H1 (cell line): Measurements from ENCODE around the gene APOL4. TPM values are rescaled to one million over a fixed set of nuclear protein-coding genes. Genes with fewer than 3 reads are reported as not detected.

Experiments
- BACH1 ChIP-seq: IDR thresholded peaks from 2 replicates; pipeline ENCODE4 v1.6.1; 2012; ENCODE audit warnings: low read length, improper control_type of control experiment
- CHD1 ChIP-seq: IDR thresholded peaks from 2 replicates; pipeline ENCODE4 v1.6.1; 2012; ENCODE audit warnings: low read depth, low read length, improper control_type of control experiment
- SP2 ChIP-seq: IDR thresholded peaks from 2 replicates; pipeline ENCODE4 v1.6.1; 2012; ENCODE audit warnings: mild to moderate bottlenecking, low read length, inconsistent platforms
- SUZ12 ChIP-seq: fragments of 200-600 bp; sonication (generic); IDR thresholded peaks from 2 replicates; pipeline ENCODE4 v1.6.1; 2012; ENCODE audit warnings: mild to moderate bottlenecking, inconsistent platforms, low read length, moderate library complexity, mixed read lengths
- polyA plus RNA-seq, 7 experiments: library from polyadenylated mRNA; depleted of rRNA in 3 of 7; stranded (reverse) in 5 of 7; unstranded in 2 of 7; fragments of >200 nt in 5 of 7; fragments of 200-250 nt in 2 of 7; gene quantifications; 1 replicate in 5 of 7; 2 replicates in 1 of 7; 4 replicates in 1 of 7; pipeline versions ENCODE4 v1.2.1 to v1.2.3, GENCODE V29; 2011 to 2013; ENCODE audit warnings: missing spikeins in 2 of 7, mixed read lengths in 2 of 7
- total RNA-seq: library from RNA; stranded (reverse); fragmentation: NEBNext Ultra II Directional; extraction: Animal tissue kit (Norgen Biotek cat#: 25700); gene quantifications from 2 replicates; pipeline ENCODE4 v1.2.1, GENCODE V29; 2021

The APOL4 gene
- total and polyA plus RNA-seq, 2 of the 8 experiments (the other 6 are each of a cell fraction or from before 2014, with no cell fraction given): 0.02 TPM; not detected in 1

DNA sequence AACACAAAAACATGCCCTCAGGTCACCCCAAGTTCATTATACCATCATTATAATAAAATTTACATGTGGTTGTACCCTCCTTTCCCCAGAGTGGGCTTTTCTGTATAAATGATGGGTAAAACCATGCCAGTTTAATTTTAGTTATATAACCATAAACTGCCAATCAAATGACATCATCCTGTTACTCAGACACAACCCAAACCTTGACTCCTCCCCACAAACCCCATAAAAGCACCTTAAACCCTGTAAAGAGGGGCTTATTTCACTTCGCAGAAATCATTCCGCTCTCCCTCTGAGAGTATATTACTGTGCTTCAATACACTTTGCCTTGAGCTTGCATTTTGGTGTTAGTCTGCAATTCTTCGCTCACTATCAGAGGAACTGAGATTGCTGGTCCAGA, 35.5 kb downstream of the APOL4 start (continued):
- no peak for TF ChIP-seq BACH1
- TF ChIP-seq SP2: no peak
- TF ChIP-seq CHD1: no peak
- TF ChIP-seq SUZ12: no peak
